Memory B cell (primary cell): ENCODE results near the gene NFIA.

Experiments used
- ATAC-seq: fragments of 150-1000 bp; cut with Tn5 transposase; 2 replicates; pipeline ENCODE4 v1.10.0; 2021; ENCODE audit warnings: low read depth, mild to moderate bottlenecking, moderate library complexity
- DNase-seq, 2 donors: peaks; one replicate each; pipeline ENCODE4 v3.0.0; 2022; ENCODE audit warnings: low spot score in 2 of 2
- H3K27ac Mint-ChIP-seq: one replicate; pipeline ENCODE4 v1.8.0; 2022; ENCODE audit warnings: mild to moderate bottlenecking, moderate library complexity, mixed read lengths
- H3K27me3 Mint-ChIP-seq: one replicate; pipeline ENCODE4 v1.8.0; 2022; ENCODE audit warnings: mixed read lengths
- H3K36me3 Mint-ChIP-seq: one replicate; pipeline ENCODE4 v1.8.0; 2022; ENCODE audit warnings: mild to moderate bottlenecking, mixed read lengths
- H3K4me1 Mint-ChIP-seq: one replicate; pipeline ENCODE4 v1.8.0; 2022; ENCODE audit warnings: mixed read lengths
- H3K4me3 Mint-ChIP-seq: one replicate; pipeline ENCODE4 v1.8.0; 2022; ENCODE audit warnings: mild to moderate bottlenecking, moderate library complexity, mixed read lengths
- H3K9me3 Mint-ChIP-seq: one replicate; pipeline ENCODE4 v1.8.0; 2022; ENCODE audit warnings: mixed read lengths

The NFIA gene

DNA sequence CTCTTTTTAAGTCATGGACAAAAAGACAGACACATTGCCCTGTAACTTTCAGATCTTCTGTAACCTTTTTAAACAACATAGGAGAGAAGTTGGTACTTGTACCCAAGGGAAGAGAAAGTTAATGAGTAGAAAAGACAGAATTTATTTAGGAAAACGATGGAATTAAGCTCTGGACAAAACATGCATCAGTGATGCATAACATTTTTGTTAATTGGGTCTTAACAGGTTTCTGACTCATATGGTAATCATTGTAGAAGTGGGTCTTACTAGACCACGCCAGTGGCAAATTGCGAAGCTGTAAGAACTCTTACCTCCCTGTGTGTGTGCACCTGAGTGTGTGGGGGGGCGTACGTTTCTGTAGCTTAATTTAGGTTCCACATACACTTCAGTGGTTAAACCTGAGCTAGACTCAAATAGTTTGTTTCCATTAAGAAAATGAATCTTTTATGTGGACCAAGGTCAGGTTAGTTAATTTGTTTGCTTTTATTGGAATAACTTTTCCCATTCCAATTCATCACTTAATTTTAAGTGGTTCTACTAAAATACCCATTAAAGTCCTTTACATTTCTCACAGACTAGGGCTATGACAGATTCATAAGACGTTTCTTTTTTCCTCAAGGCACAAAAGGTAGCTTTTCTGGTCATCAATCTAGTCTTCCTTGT is 48.1 kb downstream of the NFIA start:
- no peak overlapping the region for H3K27ac Mint-ChIP-seq
- peaks cover 11% of the 10 kb centered on the region for H3K27me3 Mint-ChIP-seq
- no peaks in the 10 kb centered on the region for H3K9me3 Mint-ChIP-seq
- peaks cover 4% of the 10 kb centered on the region for H3K4me1 Mint-ChIP-seq
- H3K4me3 Mint-ChIP-seq: no peak overlapping the region
- H3K36me3 Mint-ChIP-seq: no peaks in the 10 kb centered on the region
- DNase-seq: no peak
- ATAC-seq: no peak

GRCh38 chr1:61131248-61131647 is 48.9 kb downstream of the NFIA start:
- H3K9me3 Mint-ChIP-seq: no peaks in the 10 kb centered on the region
- peaks cover 15% of the 10 kb centered on the region for H3K27me3 Mint-ChIP-seq
- H3K36me3 Mint-ChIP-seq: no peaks in the 10 kb centered on the region
- no peak overlapping the region for H3K4me3 Mint-ChIP-seq
- DNase-seq (no peak), ATAC-seq (no peak)
- no peak overlapping the region for H3K27ac Mint-ChIP-seq
- H3K4me1 Mint-ChIP-seq: peaks cover 4% of the 10 kb centered on the region

GRCh38 chr1:61131716-61132115 is 49.4 kb downstream of the NFIA start:
- no peak overlapping the region for H3K4me3 Mint-ChIP-seq
- no peak overlapping the region for H3K27ac Mint-ChIP-seq
- no peaks in the 10 kb centered on the region for H3K9me3 Mint-ChIP-seq
- no peaks in the 10 kb centered on the region for H3K36me3 Mint-ChIP-seq
- peaks cover 15% of the 10 kb centered on the region for H3K27me3 Mint-ChIP-seq
- ATAC-seq (no peak), DNase-seq (no peak)
- H3K4me1 Mint-ChIP-seq: peaks cover 4% of the 10 kb centered on the region

- Mint-ChIP-seq H3K36me3 (no peaks in the 10 kb centered on the region), H3K27ac (no peak overlapping the region), H3K4me1 (peaks cover 4% of the 10 kb centered on the region), H3K9me3 (no peaks in the 10 kb centered on the region), H3K4me3 (no peak overlapping the region), H3K27me3 (peaks cover 16% of the 10 kb centered on the region)
- DNase-seq (no peak), ATAC-seq (no peak)
These were observed 49.8 kb downstream of the NFIA start for GRCh38 chr1:61132176-61132638.

DNA sequence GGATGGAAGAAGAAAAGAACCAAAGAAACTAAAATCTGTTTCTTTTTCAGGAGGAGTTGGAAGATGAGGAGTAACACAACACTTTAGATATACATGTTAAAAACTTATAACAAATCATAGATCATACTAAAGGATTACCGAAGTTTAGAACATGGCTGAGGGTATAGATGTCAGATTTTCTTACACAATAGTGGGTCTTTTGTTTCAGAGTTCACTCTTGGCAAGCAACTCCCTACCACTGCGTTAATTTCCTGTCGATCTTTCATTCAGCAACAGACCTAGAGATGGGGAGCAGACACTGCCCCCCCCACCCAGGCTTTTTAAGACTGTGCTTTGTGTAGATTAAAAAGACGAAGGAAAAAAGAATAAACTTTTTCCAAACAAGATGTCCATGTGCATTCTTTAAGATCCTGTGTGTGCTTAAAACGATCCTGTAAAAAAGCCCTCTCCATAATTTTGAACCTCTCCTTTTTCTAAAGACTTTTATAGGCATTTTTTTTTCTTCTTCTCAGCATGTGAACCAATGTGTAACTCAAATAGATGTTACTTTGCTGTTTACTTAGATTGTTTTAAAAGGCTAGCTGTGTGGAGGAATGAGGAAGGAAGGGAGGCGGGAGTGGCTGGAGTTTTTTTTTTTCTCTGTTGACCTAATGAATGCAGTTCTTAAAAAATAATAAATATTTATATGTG is 50.4 kb downstream of the NFIA start:
- Mint-ChIP-seq H3K36me3 (no peaks in the 10 kb centered on the region), H3K4me3 (no peak overlapping the region), H3K27me3 (peaks cover 16% of the 10 kb centered on the region), H3K27ac (no peak overlapping the region), H3K4me1 (peaks cover 4% of the 10 kb centered on the region), H3K9me3 (no peaks in the 10 kb centered on the region)
- ATAC-seq (no peak), DNase-seq (no peak)

DNA sequence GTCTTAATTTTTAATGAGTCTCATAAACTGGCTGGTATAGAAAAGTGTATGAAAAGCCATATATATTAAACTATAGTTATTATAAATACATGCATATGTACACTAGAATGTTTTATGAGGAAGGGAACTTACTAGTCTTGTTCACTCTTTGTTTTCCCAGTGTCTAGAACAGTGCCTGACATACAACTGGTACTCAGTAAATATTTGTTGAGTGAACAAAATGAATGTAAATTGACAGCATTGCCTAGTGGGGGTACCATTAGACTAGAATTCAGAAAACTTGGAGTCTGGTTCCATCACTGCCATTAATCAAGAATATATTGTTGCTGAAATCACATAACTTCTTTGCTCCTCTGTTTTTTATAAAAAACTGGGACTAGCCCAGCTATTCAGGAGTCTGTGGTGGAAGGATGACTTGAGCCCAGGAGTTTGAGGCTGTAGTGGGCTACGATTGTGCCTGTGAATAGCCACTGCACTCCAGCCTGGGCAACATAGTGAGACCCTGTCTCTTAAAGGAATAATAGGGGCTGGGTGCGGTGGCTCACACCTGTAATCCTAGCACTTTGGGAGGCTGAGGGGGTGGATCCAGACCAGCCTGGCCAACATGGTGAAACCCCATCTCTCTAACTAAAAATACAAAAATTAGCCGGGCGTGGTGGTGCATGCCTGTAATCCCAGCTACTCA is 51.1 kb downstream of the NFIA start:
- no peak for ATAC-seq
- no peaks in the 10 kb centered on the region for H3K9me3 Mint-ChIP-seq

GRCh38 chr1:61135291-61135690 is 52.9 kb downstream of the NFIA start:
- Mint-ChIP-seq H3K27ac (no peak overlapping the region), H3K4me3 (no peak overlapping the region), H3K4me1 (peaks cover 4% of the 10 kb centered on the region), H3K36me3 (no peaks in the 10 kb centered on the region), H3K9me3 (no peaks in the 10 kb centered on the region), H3K27me3 (peaks cover 22% of the 10 kb centered on the region)
- DNase-seq: no peak
- no peak for ATAC-seq

More for the DNA sequence above, 51.1 kb downstream of the NFIA start:
- no peak overlapping the region for H3K27ac Mint-ChIP-seq
- no peaks in the 10 kb centered on the region for H3K36me3 Mint-ChIP-seq
- DNase-seq: no peak
- H3K4me3 Mint-ChIP-seq: no peak overlapping the region
- peaks cover 4% of the 10 kb centered on the region for H3K4me1 Mint-ChIP-seq
- peaks cover 16% of the 10 kb centered on the region for H3K27me3 Mint-ChIP-seq

- Mint-ChIP-seq H3K4me3 (no peak overlapping the region), H3K36me3 (no peaks in the 10 kb centered on the region), H3K4me1 (no peaks in the 10 kb centered on the region), H3K27me3 (peaks cover 16% of the 10 kb centered on the region), H3K9me3 (no peaks in the 10 kb centered on the region), H3K27ac (no peak overlapping the region)
- DNase-seq (no peak), ATAC-seq (no peak)
These were observed 55.9 kb downstream of the NFIA start for GRCh38 chr1:61138305-61138704.

DNA sequence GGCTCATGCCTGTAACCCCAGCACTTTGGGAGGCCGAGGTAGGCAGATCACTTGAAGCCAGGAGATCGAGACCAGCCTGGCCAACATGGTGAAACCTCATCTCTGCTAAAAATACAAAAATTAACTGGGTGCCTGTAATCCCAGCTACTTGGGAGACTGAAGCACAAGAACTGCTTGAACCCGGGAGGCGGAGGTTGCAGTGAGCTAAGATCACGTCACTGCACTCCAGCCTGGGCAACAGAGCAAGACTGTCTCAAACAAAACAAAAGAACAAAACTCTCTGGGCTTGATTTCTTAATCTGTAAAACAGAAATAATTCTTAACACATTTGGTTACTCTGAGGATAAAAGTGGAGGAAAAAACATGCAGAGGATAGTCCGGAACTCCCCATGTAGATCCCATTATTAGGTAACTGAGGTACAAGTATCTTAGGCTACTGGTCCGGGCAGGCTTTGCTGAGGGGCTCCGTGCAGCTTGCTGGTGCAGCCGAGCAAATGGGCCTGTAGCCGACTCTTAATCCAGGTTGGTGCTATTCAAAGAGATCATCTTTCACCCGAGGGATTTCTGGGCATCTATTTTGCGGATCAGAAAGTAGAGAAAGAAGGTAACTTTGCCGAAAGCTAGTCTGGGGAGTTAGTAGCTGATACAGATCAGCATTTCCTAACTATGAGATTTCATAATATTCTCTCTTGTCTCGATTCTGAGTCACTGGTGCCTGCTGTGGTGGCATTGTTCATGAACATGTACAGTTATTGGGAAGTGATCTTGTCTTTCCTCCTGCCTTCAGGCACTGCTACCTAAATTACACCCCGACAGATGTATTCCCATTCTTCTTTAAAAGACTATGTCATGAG is 56.8 kb downstream of the NFIA start:
- peaks cover 14% of the 10 kb centered on the region for H3K27me3 Mint-ChIP-seq
- no peaks in the 10 kb centered on the region for H3K9me3 Mint-ChIP-seq
- no peak for DNase-seq
- H3K36me3 Mint-ChIP-seq: no peaks in the 10 kb centered on the region
- no peak for ATAC-seq
- H3K4me1 Mint-ChIP-seq: no peaks in the 10 kb centered on the region
- no peak overlapping the region for H3K4me3 Mint-ChIP-seq
- H3K27ac Mint-ChIP-seq: no peak overlapping the region

- no peak for DNase-seq
- ATAC-seq: no peak
- H3K4me3 Mint-ChIP-seq: no peak overlapping the region
- no peaks in the 10 kb centered on the region for H3K36me3 Mint-ChIP-seq
- H3K27me3 Mint-ChIP-seq: peaks cover 11% of the 10 kb centered on the region
- H3K4me1 Mint-ChIP-seq: no peaks in the 10 kb centered on the region
- H3K9me3 Mint-ChIP-seq: no peaks in the 10 kb centered on the region
- H3K27ac Mint-ChIP-seq: no peak overlapping the region
These were observed 57.6 kb downstream of the NFIA start for GRCh38 chr1:61139775-61140549.

DNA sequence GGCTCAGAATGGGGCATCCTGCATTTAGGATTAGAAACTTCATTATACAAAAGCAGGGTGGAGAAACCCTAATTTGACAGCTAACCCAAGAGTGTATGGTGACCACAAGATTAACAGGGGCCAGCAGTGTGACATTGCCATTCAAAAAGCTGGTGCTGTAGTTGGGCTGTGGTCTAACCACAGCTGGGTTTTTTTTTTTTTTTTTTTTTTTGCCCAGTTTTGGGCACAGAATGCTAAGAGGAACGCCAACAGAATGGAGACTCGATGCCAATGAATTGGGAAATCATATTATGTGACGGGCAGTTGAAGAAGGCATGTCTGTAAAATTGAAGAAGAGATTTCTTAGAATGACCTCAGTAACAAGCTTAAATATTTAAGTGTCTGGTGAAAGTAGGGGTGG is 58.4 kb downstream of the NFIA start:
- ATAC-seq (no peak), DNase-seq (no peak)
- H3K9me3 Mint-ChIP-seq: no peaks in the 10 kb centered on the region
- H3K4me1 Mint-ChIP-seq: no peaks in the 10 kb centered on the region
- H3K4me3 Mint-ChIP-seq: no peak overlapping the region
- peaks cover 11% of the 10 kb centered on the region for H3K27me3 Mint-ChIP-seq
- H3K36me3 Mint-ChIP-seq: no peaks in the 10 kb centered on the region
- no peak overlapping the region for H3K27ac Mint-ChIP-seq

DNA sequence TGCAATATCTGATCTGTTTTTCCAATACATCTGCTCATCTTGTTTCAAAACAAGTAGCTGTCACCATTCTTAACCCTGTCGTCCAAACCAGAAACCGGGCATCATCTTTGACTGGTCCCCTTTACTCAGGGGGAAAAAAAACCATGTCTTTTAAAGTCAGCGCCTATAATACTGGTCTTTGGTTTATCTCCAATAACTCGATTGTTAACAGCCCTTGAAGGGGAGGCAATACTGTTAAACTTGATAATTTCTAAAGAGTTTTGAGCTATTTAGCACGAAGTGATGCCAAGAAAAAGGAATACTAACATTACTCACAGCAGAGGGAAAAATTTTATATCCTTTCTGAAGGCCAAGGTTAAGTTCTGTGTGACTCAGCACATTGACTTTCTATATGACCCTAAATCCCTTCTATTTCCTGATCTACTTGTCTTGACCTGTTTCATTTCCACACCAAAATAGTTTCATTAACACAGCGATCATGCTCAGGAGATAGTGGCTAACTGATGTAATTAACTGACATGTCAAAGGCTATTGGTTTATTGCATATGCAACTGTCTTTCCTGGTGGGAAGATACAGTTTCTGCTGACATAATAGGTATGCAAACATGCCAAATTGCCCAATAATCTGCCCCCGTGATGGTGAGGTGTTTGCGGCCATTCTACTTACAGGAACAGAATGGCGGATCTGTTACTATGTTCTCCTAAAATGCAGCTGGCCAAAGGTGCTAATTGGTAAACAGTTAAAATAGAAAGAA is 59.1 kb downstream of the NFIA start:
- no peak for DNase-seq
- H3K9me3 Mint-ChIP-seq: no peaks in the 10 kb centered on the region
- ATAC-seq: no peak

GRCh38 chr1:61142043-61142440 is 59.7 kb downstream of the NFIA start:
- Mint-ChIP-seq H3K4me1 (no peaks in the 10 kb centered on the region), H3K27me3 (peaks cover 6% of the 10 kb centered on the region), H3K9me3 (no peaks in the 10 kb centered on the region), H3K27ac (no peak overlapping the region), H3K36me3 (no peaks in the 10 kb centered on the region), H3K4me3 (no peak overlapping the region)
- DNase-seq: no peak
- ATAC-seq: no peak

More for the DNA sequence above, 59.1 kb downstream of the NFIA start:
- Mint-ChIP-seq H3K27me3 (peaks cover 7% of the 10 kb centered on the region), H3K27ac (no peak overlapping the region), H3K36me3 (no peaks in the 10 kb centered on the region), H3K4me3 (no peak overlapping the region), H3K4me1 (no peaks in the 10 kb centered on the region)
